ENCODE results near the gene VPS54. TPM values are rescaled to one million over a fixed set of nuclear protein-coding genes. Genes with fewer than 3 reads are reported as not detected.

The VPS54 gene
- total RNA-seq, 1 experiment from 2014 or later, result 14.6 TPM

GRCh38 chr2:63890678-63891077 lies 128.6 kb downstream of the VPS54 start:
- ATAC-seq (no peak), DNase-seq (ENCODE audit: low spot score) (no peak)
- ChIA-PET POLR2A (interaction anchor here (1.2 kb wide), 1 partner anchor 192 kb away, joined by 3 read pairs; no protein-coding TSS in a partner anchor), CTCF (no interaction called here)
- Mint-ChIP-seq H3K36me3 (peaks cover 74% of the 10 kb centered on the region), H3K9me3 (no peaks in the 10 kb centered on the region), H3K27me3 (ENCODE audit: low read depth) (no peaks in the 10 kb centered on the region), H3K4me1 (peaks cover 13% of the 10 kb centered on the region), H3K27ac (no peak overlapping the region; the same call in 1 of the 2 replicates), H3K4me3 (no peak overlapping the region)
- no peak for TF ChIP-seq ZNF138 (CRISPR knock-in tag; conservative IDR thresholded peaks at IDR 0.05)
- no peak for TF ChIP-seq ERG (CRISPR knock-in tag; IDR thresholded peaks at IDR 0.05)
- no peak for TF ChIP-seq MYBL2 (CRISPR knock-in tag; IDR thresholded peaks at IDR 0.05)
- TF ChIP-seq SMAD4 (CRISPR knock-in tag; IDR thresholded peaks at IDR 0.05), result no peak
- TF ChIP-seq ETV6 (CRISPR knock-in tag; IDR thresholded peaks at IDR 0.05), result no peak
- TF ChIP-seq FOXJ3 (CRISPR knock-in tag; IDR thresholded peaks at IDR 0.05; ENCODE audit: borderline replicate concordance), result no peak
- no peak for TF ChIP-seq AR (CRISPR knock-in tag; IDR thresholded peaks at IDR 0.05)
- TF ChIP-seq NFYB (CRISPR knock-in tag; conservative IDR thresholded peaks at IDR 0.05; ENCODE audit: low read depth), result no peak
- no peak for TF ChIP-seq ZNF219 (CRISPR knock-in tag; IDR thresholded peaks at IDR 0.05; ENCODE audit: borderline replicate concordance)

GRCh38 chr2:63888490-63889402 lies 130.5 kb downstream of the VPS54 start:
- H3K4me3 Mint-ChIP-seq, result no peak overlapping the region
- H3K27me3 Mint-ChIP-seq (ENCODE audit: low read depth), result no peaks in the 10 kb centered on the region
- ChIA-PET CTCF (no interaction called here), POLR2A (no interaction called here)
- peaks cover 82% of the 10 kb centered on the region for H3K36me3 Mint-ChIP-seq
- 0 out of 2 replicates have a peak, but pooled peaks have one; percentile 5 for TF ChIP-seq ERG (CRISPR knock-in tag; IDR thresholded peaks at IDR 0.05)
- no peak for TF ChIP-seq ATF1 (CRISPR knock-in tag; IDR thresholded peaks at IDR 0.05)
- DNase-seq (ENCODE audit: low spot score) (peak; percentile 28), ATAC-seq (peak; percentile 83)
- H3K27ac Mint-ChIP-seq, result peak overlapping the region; percentile 90
- no peaks in the 10 kb centered on the region for H3K9me3 Mint-ChIP-seq
- peaks cover 19% of the 10 kb centered on the region for H3K4me1 Mint-ChIP-seq

- peak overlapping the region; percentile 68 for H3K27ac Mint-ChIP-seq
- H3K36me3 Mint-ChIP-seq, result peaks cover 82% of the 10 kb centered on the region
- CTCF ChIA-PET, result no interaction called here
- H3K4me1 Mint-ChIP-seq, result peaks cover 24% of the 10 kb centered on the region
- H3K27me3 Mint-ChIP-seq (ENCODE audit: low read depth), result no peaks in the 10 kb centered on the region
- ATAC-seq (no peak), DNase-seq (ENCODE audit: low spot score) (no peak)
- TF ChIP-seq CREM (CRISPR knock-in tag; IDR thresholded peaks at IDR 0.05) (no peak), SP1 (CRISPR knock-in tag; conservative IDR thresholded peaks at IDR 0.05) (no peak), ATF3 (CRISPR knock-in tag; conservative IDR thresholded peaks at IDR 0.05) (no peak), ZBTB21 (CRISPR knock-in tag; IDR thresholded peaks at IDR 0.05; ENCODE audit: borderline replicate concordance) (no peak), JAZF1 (CRISPR knock-in tag; IDR thresholded peaks at IDR 0.05) (no peak), ZMAT4 (CRISPR knock-in tag; IDR thresholded peaks at IDR 0.05) (no peak), GTF2I (CRISPR knock-in tag; conservative IDR thresholded peaks at IDR 0.05) (no peak)
- H3K9me3 Mint-ChIP-seq, result no peaks in the 10 kb centered on the region
- POLR2A ChIA-PET, result no interaction called here
- H3K4me3 Mint-ChIP-seq, result no peak overlapping the region
Observed at GRCh38 chr2:63888053-63888452, 131.2 kb downstream of the VPS54 start.

All from WTC11 (cell line).